CD14-positive monocyte (primary cell): ENCODE data around the gene ATP6V0E1. TPM values are rescaled to one million over a fixed set of nuclear protein-coding genes. Genes with fewer than 3 reads are reported as not detected.
A peak's percentile ranks its signal among the peaks of the same experiment; 100 is the strongest.

ENCODE experiments used
- DNase-seq, 3 donors: peaks; one replicate each; pipeline ENCODE4 v3.0.0-alpha.2; 2011 to 2022
- H2AFZ ChIP-seq: 2 replicates; pipeline ENCODE4 v1.6.0; 2012; ENCODE audit warnings: mild to moderate bottlenecking, low read depth, low read length, inconsistent platforms; ENCODE audit not compliant: insufficient read depth, poor library complexity, severe bottlenecking
- H3K27ac ChIP-seq, 2 donors: 1 replicate in 1 of 2; 2 replicates in 1 of 2; pipeline ENCODE4 v1.5.1; 2012 to 2013; ENCODE audit warnings: low read length in 2 of 2, control low read depth in 1 of 2, inconsistent platforms in 1 of 2, low read depth in 1 of 2, mild to moderate bottlenecking in 1 of 2
- H3K27me3 ChIP-seq, 2 donors: one replicate each; pipeline versions ENCODE4 v1.6.0 to v1.6.1; 2011 to 2013; ENCODE audit warnings: low read length in 2 of 2; ENCODE audit not compliant: control insufficient read depth in 2 of 2, insufficient read depth in 2 of 2
- H3K36me3 ChIP-seq, 2 donors: replicated peaks in 1 of 2; 1 replicate in 1 of 2; 2 replicates in 1 of 2; pipeline versions ENCODE4 v1.5.1 to v1.6.1; 2012 to 2013; ENCODE audit warnings: low read length in 2 of 2, control low read depth in 1 of 2, inconsistent platforms in 1 of 2, mild to moderate bottlenecking in 1 of 2; ENCODE audit not compliant: insufficient read depth in 2 of 2, control insufficient read depth in 1 of 2
- H3K4me1 ChIP-seq, 2 donors: 1 replicate in 1 of 2; 2 replicates in 1 of 2; pipeline versions ENCODE4 v1.5.1 to v1.6.1; 2012 to 2013; ENCODE audit warnings: low read length in 2 of 2, control low read depth in 1 of 2, inconsistent platforms in 1 of 2, mild to moderate bottlenecking in 1 of 2, moderate library complexity in 1 of 2; ENCODE audit not compliant: insufficient read depth in 2 of 2, control insufficient read depth in 1 of 2
- H3K4me2 ChIP-seq: replicated peaks from 2 replicates; pipeline ENCODE3; 2012; ENCODE audit warnings: low read length, moderate library complexity, mild to moderate bottlenecking; ENCODE audit not compliant: poor library complexity, severe bottlenecking; ENCODE audit errors: extremely low read depth
- H3K4me3 ChIP-seq, 3 experiments: fragments of 200-600 bp in 1 of 3; sonication (generic) in 1 of 3; replicated peaks in 1 of 3; 1 replicate in 2 of 3; 2 replicates in 1 of 3; pipeline ENCODE4 v1.5.1; 2011 to 2013; ENCODE audit warnings: low read length in 3 of 3, mild to moderate bottlenecking in 3 of 3, control low read depth in 2 of 3, low read depth in 2 of 3, inconsistent platforms in 1 of 3, moderate library complexity in 1 of 3
- H3K79me2 ChIP-seq: 2 replicates; pipeline ENCODE4 v1.6.0; 2012; ENCODE audit warnings: mild to moderate bottlenecking, control low read depth, inconsistent platforms, low read length, moderate library complexity; ENCODE audit not compliant: insufficient read depth
- H3K9ac ChIP-seq: 2 replicates; pipeline ENCODE4 v1.6.0; 2017; ENCODE audit warnings: low read length, mild to moderate bottlenecking; ENCODE audit not compliant: insufficient read depth, poor library complexity, severe bottlenecking
- H3K9me3 ChIP-seq, 2 donors: replicated peaks in 1 of 2; 1 replicate in 1 of 2; 2 replicates in 1 of 2; pipeline versions ENCODE4 v1.5.1 to v1.6.1; 2012 to 2013; ENCODE audit warnings: low read length in 2 of 2, control low read depth in 1 of 2; ENCODE audit not compliant: control insufficient read depth in 1 of 2, insufficient read depth in 1 of 2
- H4K20me1 ChIP-seq: 2 replicates; pipeline ENCODE4 v1.6.0; 2012; ENCODE audit warnings: mild to moderate bottlenecking, low read length, control low read depth, moderate library complexity; ENCODE audit not compliant: insufficient read depth
- H3K27ac Mint-ChIP-seq, 7 donors: one replicate each; pipeline ENCODE4 v1.8.0; 2020; ENCODE audit warnings: mild to moderate bottlenecking in 7 of 7, mixed read lengths in 7 of 7, moderate library complexity in 6 of 7, inconsistent platforms in 2 of 7
- H3K27me3 Mint-ChIP-seq, 3 donors: one replicate each; pipeline ENCODE4 v1.8.0; 2021 to 2022; ENCODE audit warnings: low read depth in 3 of 3, mild to moderate bottlenecking in 3 of 3, mixed read lengths in 3 of 3, moderate library complexity in 3 of 3, inconsistent platforms in 1 of 3
- H3K36me3 Mint-ChIP-seq, 2 donors: one replicate each; pipeline ENCODE4 v1.8.0; 2020; ENCODE audit warnings: mixed read lengths in 2 of 2, inconsistent platforms in 1 of 2, mild to moderate bottlenecking in 1 of 2
- H3K4me1 Mint-ChIP-seq: one replicate; pipeline ENCODE4 v1.8.0; 2020; ENCODE audit warnings: mild to moderate bottlenecking, mixed read lengths
- H3K4me3 Mint-ChIP-seq, 2 donors: one replicate each; pipeline ENCODE4 v1.8.0; 2020; ENCODE audit warnings: mild to moderate bottlenecking in 2 of 2, mixed read lengths in 2 of 2, moderate library complexity in 1 of 2
- H3K9me3 Mint-ChIP-seq, 7 donors: one replicate each; pipeline ENCODE4 v1.8.0; 2020 to 2022; ENCODE audit warnings: mixed read lengths in 7 of 7, mild to moderate bottlenecking in 6 of 7, moderate library complexity in 6 of 7, inconsistent platforms in 2 of 7
- CTCF ChIP-seq: fragments of 200-600 bp; IDR thresholded peaks from one replicate; pipeline ENCODE4 v1.8.0; 2022; ENCODE audit warnings: antibody characterized with exemption, mild to moderate bottlenecking
- WGBS: methylation state at CpG from one replicate; pipeline ENCODE4 v1.1.5; 2013; ENCODE audit warnings: missing lambda C conversion rate; ENCODE audit not compliant: insufficient coverage; 5-methylcytosine and 5-hydroxymethylcytosine counted together
- intact Hi-C, 2 donors: fragments of 100-400 bp; cut with micrococcal nuclease; formaldehyde crosslinking; loops; one replicate each; pipeline versions ENCODE4 v1.15.0 to v1.15.1; 2023
- polyA plus RNA-seq, 3 donors: library from polyadenylated mRNA; depleted of rRNA in 1 of 3; unstranded in 2 of 3; stranded (reverse) in 1 of 3; fragments of 300-500 nt in 2 of 3; fragments of >200 nt in 1 of 3; fragmentation: Illumina TruSeq in 2 of 3; gene quantifications; 1 replicate in 2 of 3; 2 replicates in 1 of 3; pipeline ENCODE4 v1.2.3, GENCODE V29; 2012 to 2021

Gene ATP6V0E1
- polyA plus RNA-seq, 3 donors: 216 to 760 (median 698) TPM

GRCh38 chr5:173055983-173056782, 72.6 kb downstream of the ATP6V0E1 start, which contains the start of gene CREBRF:
Gene CREBRF, plus strand, starts transcription at chr5:173056352. Its CDS starts 24,424 bp downstream, at chr5:173080776.
- under 1% methylated on average over 69 of the region's 74 CpGs for WGBS
- peak within 1 kb of the TSS; percentile 84 for H3K4me2 ChIP-seq
- H3K9ac ChIP-seq: peak within 1 kb of the TSS; percentile 99
- peak within 1 kb of the TSS; percentile 57 to 97 (median 96) for H3K4me3 ChIP-seq
- no peaks in the 10 kb centered on the region for H3K27me3 ChIP-seq
- H2AFZ ChIP-seq: peak within 1 kb of the TSS; percentile 87
- Mint-ChIP-seq H3K27ac (peak within 1 kb of the TSS; percentile 93 to 98 (median 97)), H3K36me3 (peaks cover 5 to 8% of the 10 kb centered on the region in 2 donors), H3K4me1 (peaks cover 18% of the 10 kb centered on the region), H3K9me3 (no peaks in the 10 kb centered on the region), H3K4me3 (peak within 1 kb of the TSS; percentile 90 to 94), H3K27me3 (peaks cover under 1 to 4% (median 3%) of the 10 kb centered on the region in 3 donors)
- TF ChIP-seq CTCF: no peak
- no peaks in the 10 kb centered on the region for H3K9me3 ChIP-seq
- peak within 1 kb of the TSS; percentile 83 to 95 for H3K27ac ChIP-seq
- intact Hi-C loops: loop anchor here (2.0 to 5.0 kb wide), 5 partner anchors 19 to 89 kb away; partner anchors contain the start of genes ATP6V0E1 (in 1 of the 2) and BNIP1 (in 1 of the 2)
- DNase-seq: peak; percentile 96 to 98 (median 98)
- peaks cover 45% of the 10 kb centered on the region for H4K20me1 ChIP-seq
- peaks cover 46% of the 10 kb centered on the region for H3K79me2 ChIP-seq
- H3K36me3 ChIP-seq: peaks cover 5 to 7% of the 10 kb centered on the region in 2 donors
- H3K4me1 ChIP-seq: peaks cover 21 to 26% of the 10 kb centered on the region in 2 donors

- H3K4me3 ChIP-seq: peak overlapping the region; percentile 57 to 97 (median 96)
- peak overlapping the region; percentile 99 for H3K9ac ChIP-seq
These were observed 73.2 kb downstream of the ATP6V0E1 start for GRCh38 chr5:173056783-173057061.

More at GRCh38 chr5:173056783-173057061, 73.2 kb downstream of the ATP6V0E1 start:
- H3K27ac Mint-ChIP-seq: peak overlapping the region in 6 of 7 donors; percentile 91 to 97 (median 96)
- H3K36me3 Mint-ChIP-seq: peaks cover 5 to 9% of the 10 kb centered on the region in 2 donors
- no peak for TF ChIP-seq CTCF
- Histone ChIP-seq H3K36me3 (peaks cover 5 to 10% of the 10 kb centered on the region in 2 donors), H4K20me1 (peaks cover 50% of the 10 kb centered on the region), H3K27me3 (no peaks in the 10 kb centered on the region), H3K27ac (peak overlapping the region; percentile 83 to 95), H3K79me2 (peaks cover 52% of the 10 kb centered on the region), H3K4me1 (peaks cover 21 to 26% of the 10 kb centered on the region in 2 donors), H2AFZ (peak overlapping the region; percentile 74), H3K4me2 (peak overlapping the region; percentile 84), H3K9me3 (no peaks in the 10 kb centered on the region)
- intact Hi-C loops: loop anchor here (1.0 to 5.0 kb wide), 6 partner anchors 20 to 97 kb away; partner anchors contain the start of genes ATP6V0E1 (in 1 of the 2), BNIP1 (in 1 of the 2) and RPL26L1 (in 1 of the 2)
- no peak for DNase-seq
- no peaks in the 10 kb centered on the region for H3K9me3 Mint-ChIP-seq
- 0% methylated on average over 24 of the region's 27 CpGs for WGBS
- peaks cover 0 to 3% (median under 1%) of the 10 kb centered on the region in 3 donors for H3K27me3 Mint-ChIP-seq
- H3K4me3 Mint-ChIP-seq: peak overlapping the region; percentile 90 to 94
- peaks cover 18% of the 10 kb centered on the region for H3K4me1 Mint-ChIP-seq
